ENCODE results near the gene CDH13.

The CDH13 gene

DNA sequence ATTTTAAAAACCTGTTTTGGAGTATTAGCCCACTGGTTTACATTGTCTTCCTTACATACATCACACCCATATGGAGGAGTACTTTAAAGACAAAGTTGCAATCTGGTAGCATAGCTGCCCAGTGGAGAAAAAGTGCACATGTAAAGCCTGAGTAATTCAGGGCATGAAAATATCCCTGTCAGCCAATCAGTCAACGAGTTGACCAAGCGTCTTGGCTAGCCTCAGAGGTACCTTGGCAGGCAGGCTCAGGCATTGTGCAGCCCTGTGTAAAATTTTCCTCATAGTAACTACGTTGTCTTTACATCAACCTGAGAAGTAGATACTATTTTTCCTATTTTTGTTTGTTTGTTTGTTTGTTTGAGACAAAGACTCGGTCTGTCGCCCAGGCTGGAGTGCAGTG lies 339.0 kb downstream of the CDH13 start:
- DNase-seq (ENCODE audit: low read depth), result no peak
- in situ Hi-C loops (cut with HindIII; ENCODE audit: low sequenced_read_pairs), result no loop called here
- H3K4me3 ChIP-seq (ENCODE audit: low read depth, low read length), result no peak overlapping the region
- TF ChIP-seq, protein P1, sequence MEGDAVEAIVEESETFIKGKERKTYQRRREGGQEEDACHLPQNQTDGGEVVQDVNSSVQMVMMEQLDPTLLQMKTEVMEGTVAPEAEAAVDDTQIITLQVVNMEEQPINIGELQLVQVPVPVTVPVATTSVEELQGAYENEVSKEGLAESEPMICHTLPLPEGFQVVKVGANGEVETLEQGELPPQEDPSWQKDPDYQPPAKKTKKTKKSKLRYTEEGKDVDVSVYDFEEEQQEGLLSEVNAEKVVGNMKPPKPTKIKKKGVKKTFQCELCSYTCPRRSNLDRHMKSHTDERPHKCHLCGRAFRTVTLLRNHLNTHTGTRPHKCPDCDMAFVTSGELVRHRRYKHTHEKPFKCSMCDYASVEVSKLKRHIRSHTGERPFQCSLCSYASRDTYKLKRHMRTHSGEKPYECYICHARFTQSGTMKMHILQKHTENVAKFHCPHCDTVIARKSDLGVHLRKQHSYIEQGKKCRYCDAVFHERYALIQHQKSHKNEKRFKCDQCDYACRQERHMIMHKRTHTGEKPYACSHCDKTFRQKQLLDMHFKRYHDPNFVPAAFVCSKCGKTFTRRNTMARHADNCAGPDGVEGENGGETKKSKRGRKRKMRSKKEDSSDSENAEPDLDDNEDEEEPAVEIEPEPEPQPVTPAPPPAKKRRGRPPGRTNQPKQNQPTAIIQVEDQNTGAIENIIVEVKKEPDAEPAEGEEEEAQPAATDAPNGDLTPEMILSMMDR (IDR thresholded peaks at IDR 0.05; ENCODE audit: low read depth, low read length, missing control alignments), result no peak

DNA sequence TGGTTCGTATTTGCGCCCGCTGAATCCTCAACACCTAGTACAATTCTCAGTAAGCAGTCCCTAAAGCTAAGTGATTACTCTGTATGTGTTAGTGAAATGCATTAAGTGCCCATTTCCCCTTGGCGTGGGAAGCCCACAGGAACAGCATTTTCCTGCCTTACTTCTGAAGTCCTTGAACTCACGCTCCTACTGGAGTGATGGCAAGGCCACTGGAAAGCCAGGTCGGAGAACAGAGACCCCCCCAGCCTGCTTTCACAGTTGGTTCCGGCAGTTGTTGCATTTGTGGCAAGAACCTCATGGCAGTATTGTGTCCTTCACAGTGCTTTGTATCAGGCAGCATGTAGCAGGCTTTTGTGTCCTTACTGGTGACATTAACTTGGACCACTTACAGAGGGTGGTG lies 340.7 kb downstream of the CDH13 start:
- in situ Hi-C loops (cut with HindIII; ENCODE audit: low sequenced_read_pairs), result no loop called here
- no peak overlapping the region for H3K4me3 ChIP-seq (ENCODE audit: low read depth, low read length)
- DNase-seq (ENCODE audit: low read depth), result no peak
- TF ChIP-seq, protein P1 (IDR thresholded peaks at IDR 0.05; ENCODE audit: low read depth, low read length, missing control alignments), result no peak

DNA sequence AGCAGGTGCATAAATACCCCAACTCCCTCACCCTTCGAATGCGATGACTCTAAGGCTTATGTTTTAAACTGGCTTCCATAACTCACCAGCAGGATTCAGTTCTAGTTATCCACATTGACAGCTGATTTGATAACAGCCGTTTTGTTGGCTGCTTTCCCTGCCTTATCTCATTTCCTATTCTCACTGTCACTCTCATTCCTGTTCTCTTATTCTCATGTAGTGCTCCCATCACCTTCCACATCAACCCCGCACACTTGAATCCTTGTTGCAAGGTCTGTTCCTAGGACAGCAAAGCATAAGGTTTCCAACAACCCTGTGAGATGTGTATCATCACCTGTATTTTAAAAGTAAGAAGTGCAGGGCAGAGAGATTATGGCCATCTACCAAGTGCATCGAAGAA lies 344.4 kb downstream of the CDH13 start:
- in situ Hi-C loops (cut with HindIII; ENCODE audit: low sequenced_read_pairs), result no loop called here
- TF ChIP-seq, protein P1 (IDR thresholded peaks at IDR 0.05; ENCODE audit: low read depth, low read length, missing control alignments), result no peak
- DNase-seq (ENCODE audit: low read depth), result no peak

DNA sequence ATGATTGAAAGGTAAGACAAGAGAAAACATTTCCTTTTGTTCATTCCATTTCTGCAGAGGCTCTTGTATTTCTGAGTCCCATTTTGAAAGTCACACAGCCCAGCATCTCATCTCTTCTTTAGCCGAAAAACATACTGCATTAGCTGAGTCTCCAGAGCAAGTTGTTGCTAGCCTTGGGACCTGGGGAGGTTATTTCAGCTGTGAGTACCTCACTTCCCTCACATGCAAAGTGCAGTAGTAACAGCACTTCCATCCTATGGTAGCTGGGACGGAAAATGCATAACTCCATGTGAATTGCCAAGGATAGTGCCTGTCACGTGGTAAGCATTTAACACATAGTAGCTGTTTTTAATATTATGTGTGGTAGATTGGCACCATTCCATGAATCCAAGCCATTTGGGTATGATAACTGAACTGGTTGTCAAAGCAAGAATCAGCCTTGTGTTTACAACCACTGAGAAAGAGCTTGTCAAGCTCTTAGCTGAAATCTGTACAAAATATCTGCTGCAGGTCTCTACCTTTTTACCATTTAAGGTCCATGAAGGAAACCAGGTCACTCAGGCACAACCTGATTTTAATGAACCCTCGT lies 345.7 kb downstream of the CDH13 start:
- TF ChIP-seq, protein P1 (IDR thresholded peaks at IDR 0.05; ENCODE audit: low read depth, low read length, missing control alignments), result no peak
- in situ Hi-C loops (cut with HindIII; ENCODE audit: low sequenced_read_pairs), result no loop called here
- no peak for DNase-seq (ENCODE audit: low read depth)
- H3K4me3 ChIP-seq (ENCODE audit: low read depth, low read length), result no peak overlapping the region

More for the DNA sequence above, 344.4 kb downstream of the CDH13 start:
- H3K4me3 ChIP-seq (ENCODE audit: low read depth, low read length), result no peak overlapping the region

DNA sequence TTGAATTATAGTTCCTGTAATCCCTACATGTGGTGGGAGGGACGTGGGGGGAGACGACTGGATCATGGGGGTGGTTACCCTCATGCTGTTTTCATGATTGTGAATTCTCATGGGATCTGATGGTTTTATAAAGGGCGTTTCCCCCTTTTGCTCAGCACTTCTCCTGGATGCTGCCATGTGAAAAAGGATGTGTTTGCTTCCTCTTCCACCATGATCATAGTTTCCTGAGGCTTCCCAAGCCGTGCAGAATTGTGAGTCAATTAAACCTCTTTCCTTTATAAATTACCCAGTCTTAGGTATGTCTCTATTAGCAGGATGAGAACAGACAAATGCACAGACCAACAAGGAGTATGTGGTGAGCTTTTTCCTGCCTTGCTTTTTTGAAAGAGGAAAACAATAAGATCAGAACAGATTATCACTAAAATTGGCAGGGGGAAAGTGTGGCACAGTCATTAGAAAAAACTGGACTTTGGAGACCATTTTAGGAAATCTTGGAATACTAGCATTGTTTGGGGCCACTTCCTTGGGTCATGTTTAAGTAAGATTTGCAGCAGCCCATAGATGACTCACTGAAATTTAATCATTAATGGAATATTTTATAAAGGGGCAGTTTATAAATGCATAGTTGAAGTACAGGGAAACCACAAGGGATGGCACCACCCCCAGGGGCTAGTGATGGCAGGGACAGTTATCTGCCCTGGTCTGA lies 352.8 kb downstream of the CDH13 start:
- DNase-seq (ENCODE audit: low read depth), result no peak
- TF ChIP-seq, protein P1 (IDR thresholded peaks at IDR 0.05; ENCODE audit: low read depth, low read length, missing control alignments), result no peak
- in situ Hi-C loops (cut with HindIII; ENCODE audit: low sequenced_read_pairs), result no loop called here

DNA sequence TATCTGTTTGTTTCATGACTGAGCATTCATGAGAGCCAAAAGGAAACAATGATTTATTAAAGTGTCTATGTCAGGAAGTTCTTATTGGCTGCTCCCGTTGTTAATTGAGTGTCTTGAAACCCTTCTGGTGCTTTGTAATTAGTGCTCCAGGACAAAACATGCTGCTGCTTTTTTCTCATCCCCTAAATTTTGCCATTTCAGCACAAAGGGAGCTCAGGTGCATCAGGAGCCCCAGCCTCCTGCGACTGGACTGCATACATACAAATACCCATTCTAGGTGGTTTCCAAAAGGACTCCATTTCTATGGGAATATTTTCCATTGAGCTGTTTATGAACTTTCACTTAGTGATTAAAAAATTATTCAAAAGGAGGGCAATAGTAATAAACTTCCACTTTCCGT lies 354.0 kb downstream of the CDH13 start:
- TF ChIP-seq, protein P1 (IDR thresholded peaks at IDR 0.05; ENCODE audit: low read depth, low read length, missing control alignments), result no peak
- in situ Hi-C loops (cut with HindIII; ENCODE audit: low sequenced_read_pairs), result no loop called here

More for the DNA sequence above, 352.8 kb downstream of the CDH13 start:
- H3K4me3 ChIP-seq (ENCODE audit: low read depth, low read length), result no peak overlapping the region

More for the DNA sequence above, 354.0 kb downstream of the CDH13 start:
- no peak for DNase-seq (ENCODE audit: low read depth)
- no peak overlapping the region for H3K4me3 ChIP-seq (ENCODE audit: low read depth, low read length)
